HCT116 (cell line): ENCODE measurements around the gene MYL4. TPM values are rescaled to one million over a fixed set of nuclear protein-coding genes. Genes with fewer than 3 reads are reported as not detected.

Source experiments
- ATAC-seq: fragments of 200-7000 bp; cut with Tn5 transposase; 2 replicates; pipeline ENCODE4 v1.9.1; 2020; ENCODE audit warnings: mild to moderate bottlenecking, moderate library complexity
- BruUV-seq: library from RNA; stranded (reverse); fragments of 400-500 nt; replicated peaks from 2 replicates; lab custom pipeline; 2021; lab: Mats Ljungman, UMichigan
- CTCF ChIA-PET: fragments of 300-600 bp; sonication (Branson Sonifier 250); formaldehyde crosslinking; loops from one replicate; lab custom pipeline; 2021; ENCODE audit warnings: antibody characterized with exemption; lab: Charles Lee
- POLR2A ChIA-PET: fragments of 300-600, 350-600 bp; sonication (Branson Sonifier 250); formaldehyde crosslinking; loops from one replicate; lab custom pipeline; 2021; ENCODE audit warnings: antibody characterized with exemption; lab: Charles Lee
- RAD21 ChIA-PET, 2 experiments: fragments of 300-600 bp; sonication (Branson Sonifier 250); formaldehyde crosslinking; loops; one replicate each; lab custom pipeline; 2023; ENCODE audit warnings: low total read pairs in 2 of 2; ENCODE audit not compliant: uncharacterized antibody in 2 of 2, unreplicated experiment in 2 of 2, low non-redundant PET in 1 of 2; lab: Charles Lee
- DNase-seq: peaks from one replicate; pipeline ENCODE4 v3.0.0-alpha.2; 2010; ENCODE audit warnings: low read depth, low spot score
- H2AFZ ChIP-seq: fragments of 200-600 bp; shearing (Covaris generic), sonication (generic); 2 replicates; pipeline ENCODE4 v1.6.1; 2017; ENCODE audit warnings: low read depth, mixed run types, mixed read lengths, antibody characterized with exemption, low read length; ENCODE audit not compliant: poor library complexity, severe bottlenecking
- H3K27ac ChIP-seq: 2 replicates; pipeline ENCODE4 v1.5.1; 2012; ENCODE audit warnings: low read depth, low read length
- H3K27me3 ChIP-seq: fragments of 200-600 bp; sonication (generic); 2 replicates; pipeline ENCODE4 v1.6.1; 2016; ENCODE audit warnings: mixed run types, low read length, mixed read lengths; ENCODE audit not compliant: insufficient read depth
- H3K36me3 ChIP-seq, 2 experiments: fragments of 200-500 bp in 1 of 2; fragments of 200-600 bp in 1 of 2; sonication (Bioruptor generic) in 1 of 2; sonication (generic) in 1 of 2; 2 replicates each; pipeline versions ENCODE4 v1.5.1 to v1.6.1; 2014 to 2016; ENCODE audit warnings: low read length in 2 of 2, inconsistent platforms in 1 of 2, mixed read lengths in 1 of 2, mixed run types in 1 of 2; ENCODE audit not compliant: insufficient read depth in 2 of 2, control insufficient read depth in 1 of 2
- H3K4me1 ChIP-seq, 2 experiments: fragments of 200-600 bp in 1 of 2; sonication (generic) in 1 of 2; 2 replicates each; pipeline versions ENCODE4 v1.5.1 to v1.6.1; 2012 to 2017; ENCODE audit warnings: low read length in 2 of 2, inconsistent platforms in 1 of 2, mild to moderate bottlenecking in 1 of 2, mixed read lengths in 1 of 2, mixed run types in 1 of 2, moderate library complexity in 1 of 2; ENCODE audit not compliant: insufficient read depth in 2 of 2, control insufficient read depth in 1 of 2
- H3K4me2 ChIP-seq: fragments of 200-600 bp; sonication (generic); 2 replicates; pipeline ENCODE4 v1.6.1; 2017; ENCODE audit warnings: mixed run types, low read length, mixed read lengths
- H3K4me3 ChIP-seq, 2 experiments: fragments of 200-600 bp in 1 of 2; sonication (generic) in 1 of 2; replicated peaks in 1 of 2; 2 replicates each; pipeline ENCODE4 v1.5.1; 2011 to 2016; ENCODE audit warnings: low read length in 2 of 2, control low read depth in 1 of 2, low read depth in 1 of 2, mild to moderate bottlenecking in 1 of 2, mixed read lengths in 1 of 2, mixed run types in 1 of 2
- H3K79me2 ChIP-seq: fragments of 200-600 bp; sonication (generic); 2 replicates; pipeline ENCODE4 v1.6.1; 2017; ENCODE audit warnings: mild to moderate bottlenecking, mixed run types, low read length, moderate library complexity, mixed read lengths; ENCODE audit not compliant: insufficient read depth
- H3K9ac ChIP-seq: fragments of 200-600 bp; sonication (generic); 2 replicates; pipeline ENCODE4 v1.6.1; 2016; ENCODE audit warnings: low read length, mixed read lengths
- H3K9me2 ChIP-seq: fragments of 200-600 bp; sonication (generic), shearing (Covaris generic); 2 replicates; pipeline ENCODE4 v1.6.1; 2017; ENCODE audit warnings: mixed run types, mild to moderate bottlenecking, moderate library complexity; ENCODE audit not compliant: insufficient read depth
- H3K9me3 ChIP-seq, 2 experiments: fragments of 200-500 bp in 1 of 2; fragments of 200-600 bp in 1 of 2; sonication (Bioruptor generic) in 1 of 2; sonication (generic) in 1 of 2; 2 replicates each; pipeline ENCODE4 v1.6.1; 2014 to 2017; ENCODE audit warnings: low read length in 2 of 2, mixed read lengths in 2 of 2, inconsistent platforms in 1 of 2, low read depth in 1 of 2, mild to moderate bottlenecking in 1 of 2, mixed run types in 1 of 2, moderate library complexity in 1 of 2; ENCODE audit not compliant: control insufficient read depth in 1 of 2, insufficient read depth in 1 of 2
- H4K20me1 ChIP-seq: fragments of 200-600 bp; sonication (generic), shearing (Covaris generic); 2 replicates; pipeline ENCODE4 v1.6.1; 2017; ENCODE audit warnings: mixed run types, mild to moderate bottlenecking, moderate library complexity; ENCODE audit not compliant: insufficient read depth
- CEBPB ChIP-seq: IDR thresholded peaks from 2 replicates; pipeline ENCODE4 v1.6.1; 2012; ENCODE audit warnings: low read depth
- EGR1 ChIP-seq: IDR thresholded peaks from 2 replicates; pipeline ENCODE4 v1.6.1; 2012; ENCODE audit warnings: low read depth
- EZH2 ChIP-seq: fragments of 200-600 bp; sonication (generic); IDR thresholded peaks from 2 replicates; pipeline ENCODE4 v1.6.1; 2017; ENCODE audit warnings: antibody characterized with exemption, mixed run types
- JUND ChIP-seq: IDR thresholded peaks from 2 replicates; pipeline ENCODE4 v1.6.1; 2012
- POLR2AphosphoS5 ChIP-seq: IDR thresholded peaks from 2 replicates; pipeline ENCODE4 v1.6.1; 2011; ENCODE audit warnings: mild to moderate bottlenecking, low read depth, low read length, moderate library complexity
- SP1 ChIP-seq: IDR thresholded peaks from 2 replicates; pipeline ENCODE4 v1.6.1; 2012; ENCODE audit warnings: low read depth
- ZNF274 ChIP-seq: fragments of 200-500 bp; sonication (Bioruptor generic); IDR thresholded peaks from 2 replicates; pipeline ENCODE4 v1.6.1; 2014; ENCODE audit warnings: mild to moderate bottlenecking, low read depth, low read length, inconsistent platforms
- intact Hi-C: fragments of 100-400 bp; cut with micrococcal nuclease; formaldehyde crosslinking; loops from 2 replicates; pipeline ENCODE4 v1.10.0; 2022
- total RNA-seq: library from RNA; stranded (reverse); gene quantifications from one replicate; pipeline ENCODE4 v1.2.1, GENCODE V29; 2021; ENCODE audit not compliant: unreplicated experiment
- TF ChIP-seq, protein P1 (sequence below): IDR thresholded peaks from 2 replicates; pipeline ENCODE4 v1.6.1; 2012

MYL4 gene
- total RNA-seq, 1 experiment from 2014 or later, result 0.32 TPM

DNA sequence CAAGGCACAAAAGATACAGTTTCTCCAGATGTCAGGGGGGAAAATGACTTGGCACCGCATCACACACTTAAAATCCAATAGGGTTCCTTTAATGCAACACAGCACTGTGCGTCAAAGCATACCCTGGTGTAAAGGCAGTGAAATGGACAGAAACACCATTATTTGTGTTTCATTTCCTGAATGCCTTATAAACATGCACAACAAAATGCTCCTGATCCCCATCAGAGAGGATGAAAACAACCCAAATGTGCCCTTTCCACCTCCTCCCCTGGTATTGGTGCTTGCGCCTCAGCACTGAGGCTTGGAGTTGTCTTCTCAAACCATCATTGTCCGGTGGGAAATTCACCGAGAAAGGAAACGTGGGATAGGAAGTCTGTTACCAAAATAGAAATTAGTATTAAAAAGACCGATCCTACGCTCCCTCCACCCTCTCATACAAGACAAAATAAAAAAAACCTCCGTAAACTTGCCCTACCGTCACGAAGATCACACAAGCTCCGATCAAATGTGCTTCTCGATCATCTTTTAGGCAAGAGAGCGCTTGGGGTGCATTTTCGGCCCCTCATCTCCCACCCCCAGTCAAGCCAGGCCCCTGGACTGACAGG is 20.8 kb upstream of the MYL4 start:
- CTCF ChIA-PET, result interaction anchor here (0.7 kb wide), 1 partner anchor 426 kb away, joined by 3 read pairs; no protein-coding TSS in a partner anchor
- TF ChIP-seq CEBPB, result no peak
- TF ChIP-seq ZNF274, result no peak
- no peak for TF ChIP-seq EZH2
- TF ChIP-seq POLR2AphosphoS5, result no peak
- TF ChIP-seq EGR1, result no peak
- no peak for TF ChIP-seq SP1
- TF ChIP-seq, protein P1, sequence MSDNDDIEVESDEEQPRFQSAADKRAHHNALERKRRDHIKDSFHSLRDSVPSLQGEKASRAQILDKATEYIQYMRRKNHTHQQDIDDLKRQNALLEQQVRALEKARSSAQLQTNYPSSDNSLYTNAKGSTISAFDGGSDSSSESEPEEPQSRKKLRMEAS, result no peak
- no peak for TF ChIP-seq JUND
- peak overlapping the region; percentile 85 for H3K9ac ChIP-seq
- peak overlapping the region; percentile 84 for H3K4me2 ChIP-seq
- RAD21 ChIA-PET, result no interaction called here
- TSS peak; percentile 65 for BruUV-seq
- no peaks in the 10 kb centered on the region for H3K36me3 ChIP-seq
- peaks cover 58% of the 10 kb centered on the region for H3K79me2 ChIP-seq
- H4K20me1 ChIP-seq, result peaks cover 18% of the 10 kb centered on the region; the same call in 1 of the 2 replicates
- H3K9me2 ChIP-seq, result no peaks in the 10 kb centered on the region
- intact Hi-C loops, result no loop called here
- no peak for DNase-seq
- peak overlapping the region; percentile 89 for H3K27ac ChIP-seq
- POLR2A ChIA-PET, result interaction anchor here (0.9 kb wide), 1 partner anchor 17 kb away, joined by 3 read pairs; no protein-coding TSS in a partner anchor
- peaks cover 10 to 15% of the 10 kb centered on the region in 2 experiments; a peak in 3 of 4 replicates for H3K4me1 ChIP-seq
- no peak overlapping the region for H2AFZ ChIP-seq
- H3K27me3 ChIP-seq, result no peaks in the 10 kb centered on the region
- ATAC-seq, result no peak
- peak overlapping the region; percentile 88 to 94 for H3K4me3 ChIP-seq
- H3K9me3 ChIP-seq, result no peaks in the 10 kb centered on the region
